GM18502 (cell line): ENCODE results near the gene TMEM273.
A peak's percentile ranks its signal among the peaks of the same experiment; 100 is the strongest.

ENCODE experiments used
- ATAC-seq: cut with Tn5 transposase; IDR thresholded peaks from one replicate; pipeline ENCODE4 v1.9.1; 2021; ENCODE audit warnings: mild to moderate bottlenecking; ENCODE audit not compliant: unreplicated experiment, poor library complexity

Gene TMEM273

DNA sequence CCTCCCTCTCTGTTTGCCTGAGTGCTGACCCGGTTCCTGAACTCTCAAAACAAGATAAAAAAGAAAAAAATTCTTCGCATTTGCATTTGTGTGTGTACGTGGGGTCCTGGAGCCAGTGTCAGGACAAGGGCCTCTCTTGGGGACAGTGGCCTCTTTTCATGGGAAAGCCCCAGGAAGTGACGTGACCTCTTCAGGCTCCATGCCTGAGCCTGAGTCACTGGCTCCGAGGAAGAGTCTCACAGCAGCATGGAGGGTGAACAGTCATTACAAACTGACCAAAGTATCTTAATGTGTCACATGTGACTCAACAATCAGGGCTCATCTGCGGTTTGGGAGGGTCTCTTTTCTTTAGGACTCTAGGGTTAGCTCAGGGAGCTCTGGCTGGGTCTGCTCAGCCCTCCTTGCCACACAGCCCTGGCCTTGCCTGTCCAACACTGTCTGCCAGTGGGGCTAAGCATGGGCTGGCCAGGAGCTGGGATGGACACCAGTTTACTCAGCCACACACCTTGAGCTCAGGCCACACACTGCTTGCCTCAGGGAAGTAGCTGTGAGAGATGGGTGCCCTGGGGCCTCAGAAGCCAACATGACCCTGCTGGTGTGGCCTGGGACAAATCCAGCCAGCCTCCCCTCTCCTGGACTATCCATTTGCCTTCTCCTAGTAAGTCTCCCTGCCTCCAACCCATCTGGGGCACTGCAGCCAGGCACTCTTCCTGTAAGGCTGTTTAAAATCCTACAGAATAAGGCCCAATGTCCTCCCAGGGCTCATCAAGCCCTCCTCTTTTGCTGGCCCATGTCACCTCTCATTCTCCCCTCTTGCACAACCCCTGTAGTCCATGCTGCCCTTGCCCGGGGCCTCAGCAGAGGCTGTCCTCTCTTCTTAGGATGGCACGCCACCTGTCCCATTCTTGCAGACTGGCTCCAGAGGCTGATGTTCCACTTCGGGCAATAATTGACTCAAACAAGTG, 10.5 kb downstream of the TMEM273 start:
- ATAC-seq = peak; percentile 85

- ATAC-seq = peak; percentile 4
These were observed 11.6 kb downstream of the TMEM273 start for GRCh38 chr10:49176310-49177268.

DNA sequence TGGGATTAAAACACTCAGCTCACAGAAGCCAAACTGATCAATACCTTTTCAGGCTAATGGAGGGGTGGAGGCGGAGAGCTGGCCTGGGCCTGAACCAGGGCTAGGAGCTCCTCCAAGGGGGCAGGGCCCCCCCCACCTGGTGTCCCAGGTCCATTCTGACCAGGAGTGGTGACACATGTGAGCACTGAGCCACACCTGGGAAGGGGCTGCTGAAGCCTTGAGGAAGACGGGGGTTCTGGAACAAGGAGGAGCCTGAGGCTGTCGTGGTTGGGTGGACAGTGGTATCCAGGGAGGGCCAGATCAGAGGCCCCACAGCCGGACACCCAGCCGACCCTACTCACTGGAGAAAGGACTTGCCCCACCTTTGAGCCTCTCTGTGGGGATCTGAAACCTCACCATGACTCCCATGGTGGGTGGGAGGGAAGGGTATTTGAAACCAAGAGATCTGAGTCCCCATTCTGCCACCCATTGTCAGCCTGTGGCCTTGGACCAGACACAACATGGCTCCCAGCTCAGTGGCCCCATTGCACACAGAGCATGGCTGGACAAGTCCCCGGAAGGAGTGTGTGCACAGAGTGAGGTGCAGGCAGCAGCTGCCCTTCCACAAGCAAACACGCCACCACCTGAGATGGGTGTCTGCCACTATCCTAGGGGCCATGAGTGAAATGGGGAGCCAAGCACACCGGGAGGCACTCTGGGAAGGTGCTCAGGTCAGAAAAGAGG, 12.4 kb downstream of the TMEM273 start:
- ATAC-seq = no peak

DNA sequence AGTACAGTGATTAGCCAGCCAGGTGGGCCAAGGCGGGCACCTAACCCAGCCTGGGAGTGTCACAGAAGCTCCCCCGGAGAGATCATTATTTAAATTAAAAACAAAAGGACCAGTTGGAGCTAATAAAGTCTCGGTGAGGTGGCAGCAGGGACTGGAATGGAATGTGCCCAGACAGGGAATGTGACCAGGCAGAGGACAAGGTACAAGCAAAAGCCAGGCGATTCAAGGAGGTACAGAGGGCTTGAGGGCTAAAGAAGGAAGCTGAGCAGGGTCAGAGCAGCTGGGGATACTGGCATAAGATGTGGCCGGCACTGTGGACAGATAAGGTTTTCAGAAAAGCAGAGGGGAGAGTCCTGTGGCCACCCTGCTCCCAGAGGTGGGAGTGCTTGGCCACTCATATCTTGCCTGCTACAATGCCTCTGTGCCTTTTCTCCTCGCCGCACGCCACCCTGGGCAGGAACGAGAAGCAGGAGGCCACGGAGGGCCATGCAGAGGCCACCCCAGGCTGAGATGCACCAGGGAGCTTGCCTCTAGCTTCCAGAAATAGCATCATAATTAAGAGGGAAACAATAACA, 13.2 kb downstream of the TMEM273 start:
- no peak for ATAC-seq

GRCh38 chr10:49174261-49174925, 13.8 kb downstream of the TMEM273 start:
- no peak for ATAC-seq

DNA sequence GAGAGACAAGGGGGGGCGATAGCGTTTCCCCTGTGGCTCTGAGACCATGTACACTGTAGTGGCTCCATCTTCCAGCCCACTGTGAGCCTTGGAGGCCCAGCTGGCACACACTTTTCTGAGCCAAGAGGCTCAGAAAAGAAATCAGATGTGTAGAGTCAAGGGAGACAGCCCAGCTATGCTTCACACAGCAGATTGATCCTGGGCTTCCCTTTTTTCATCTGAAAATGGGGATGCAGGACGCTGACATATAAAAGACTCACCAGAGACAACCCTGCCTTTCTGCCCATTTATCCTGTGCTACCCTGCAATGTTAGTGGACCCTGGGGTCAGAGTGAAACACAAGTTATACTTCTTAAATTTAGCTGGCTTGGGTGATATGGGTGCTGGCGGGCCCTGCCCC, 14.3 kb downstream of the TMEM273 start:
- no peak for ATAC-seq

- ATAC-seq = no peak
These were observed 14.9 kb downstream of the TMEM273 start for GRCh38 chr10:49173201-49173772.

DNA sequence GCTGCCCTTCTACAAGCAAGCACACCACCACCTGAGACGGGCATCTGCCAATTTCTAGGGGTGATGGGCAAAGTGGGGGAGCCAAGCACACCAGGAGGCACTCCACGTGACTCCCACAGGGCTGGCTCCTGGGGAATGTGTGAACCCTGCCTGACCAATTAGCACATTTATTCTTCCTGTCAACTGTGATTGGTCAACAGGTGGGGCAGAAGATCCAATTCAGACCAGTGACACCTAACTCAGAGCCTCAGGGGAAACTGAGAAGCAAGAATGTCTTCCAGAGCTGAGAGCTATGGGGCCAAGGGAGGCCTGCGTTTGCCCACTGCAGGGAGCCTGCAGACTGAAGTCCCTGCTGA, 15.4 kb downstream of the TMEM273 start:
- ATAC-seq = no peak

DNA sequence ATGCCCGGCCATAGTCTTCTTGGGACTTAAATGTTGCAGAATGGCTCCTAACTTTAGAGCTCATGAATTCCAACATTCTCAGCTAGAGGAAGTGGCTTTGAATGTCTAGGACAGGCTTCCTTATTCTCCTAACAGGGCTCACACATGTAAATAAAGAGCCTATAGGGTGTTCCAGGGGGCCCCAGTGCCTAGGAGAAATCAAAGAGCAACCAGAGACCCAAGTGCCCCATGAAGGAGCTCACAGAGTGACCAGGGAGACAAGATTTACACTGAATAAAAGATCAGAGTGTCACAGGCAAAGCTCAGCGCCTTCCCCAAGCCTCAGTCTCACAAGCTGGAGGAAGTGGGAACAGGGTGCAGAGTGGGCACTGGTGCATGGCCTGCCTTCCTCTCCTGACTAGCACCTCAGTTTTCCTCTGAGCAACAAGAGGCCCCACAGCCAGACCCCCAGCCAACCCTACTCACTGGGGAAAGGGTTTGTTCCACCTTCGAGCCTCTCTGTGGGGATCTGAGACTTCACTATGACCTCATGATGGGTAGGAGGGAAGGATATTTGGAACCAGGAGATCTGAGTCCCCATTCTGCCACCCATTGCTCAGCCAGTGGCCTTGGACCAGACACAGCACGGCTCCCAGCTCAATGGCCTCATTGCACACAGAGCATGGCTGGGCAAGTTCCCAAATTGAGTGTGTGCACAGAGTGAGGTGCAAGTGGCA, 16.0 kb downstream of the TMEM273 start:
- ATAC-seq = no peak

GRCh38 chr10:49171326-49172060, 16.7 kb downstream of the TMEM273 start:
- no peak for ATAC-seq

DNA sequence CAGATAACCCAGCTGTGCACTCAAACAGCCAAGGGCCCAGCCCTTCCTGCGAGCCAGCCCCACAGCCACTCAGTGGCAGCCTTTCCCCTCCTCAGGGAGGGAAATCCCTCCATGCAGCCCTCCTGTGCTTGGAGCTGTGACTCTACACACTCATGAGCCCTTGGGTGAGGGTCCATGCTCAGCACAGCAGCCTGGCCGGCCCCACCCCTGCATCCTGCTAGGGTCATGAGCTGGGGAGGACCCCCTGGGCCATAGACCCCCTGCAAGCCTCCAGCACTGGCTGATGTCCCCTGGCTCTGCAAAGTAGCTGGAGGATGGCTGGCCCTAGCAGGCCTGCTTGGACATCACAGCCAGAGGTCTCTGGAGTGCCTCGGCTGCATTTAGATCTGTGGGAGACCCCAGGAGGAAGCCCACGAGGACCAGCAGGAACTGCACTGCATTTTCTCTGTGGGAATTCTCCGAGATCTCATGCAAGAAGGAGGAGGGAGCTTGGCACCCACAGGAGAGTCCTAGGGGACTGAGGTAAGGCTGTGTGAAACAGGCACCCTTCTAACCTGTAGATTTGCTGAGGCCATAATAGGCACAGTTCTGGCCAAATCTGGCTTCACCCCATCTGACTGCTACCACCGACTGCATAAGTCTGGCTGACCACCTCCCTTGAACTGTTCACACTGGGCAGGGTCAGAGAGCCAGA, 17.4 kb downstream of the TMEM273 start:
- no peak for ATAC-seq

GRCh38 chr10:49169776-49170175, 18.4 kb downstream of the TMEM273 start:
- no peak for ATAC-seq

DNA sequence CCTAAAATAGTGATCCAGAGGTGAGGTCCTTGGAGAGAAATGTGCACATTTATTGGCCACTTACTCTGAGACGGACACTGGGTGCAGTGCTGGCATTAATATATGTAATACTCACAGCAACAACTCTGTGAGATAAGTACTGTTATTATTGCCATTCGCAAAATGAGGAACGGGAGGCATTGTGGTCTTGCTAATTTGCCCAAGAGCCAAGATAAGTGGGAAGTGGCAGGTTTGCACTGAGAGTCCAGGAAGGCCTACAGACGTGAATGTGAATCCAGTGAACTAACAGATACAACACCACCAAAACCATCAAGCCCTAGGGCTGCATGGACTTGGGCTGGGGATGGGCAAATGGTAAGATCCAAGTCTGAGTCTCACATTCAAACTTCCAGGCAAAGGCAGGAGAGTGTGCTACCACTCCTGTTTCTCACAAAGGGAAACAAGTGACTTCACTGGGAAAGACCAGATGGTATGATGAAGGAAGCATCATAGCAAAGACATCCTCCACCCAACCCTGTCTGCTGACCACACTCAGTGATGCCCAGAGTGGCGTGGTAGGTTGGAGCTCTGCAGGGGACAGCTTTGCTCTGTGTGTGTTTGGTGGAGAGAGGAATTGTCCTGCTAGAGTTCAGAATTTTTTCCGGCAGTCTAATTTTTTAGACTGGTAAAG, 19.2 kb downstream of the TMEM273 start:
- no peak for ATAC-seq

GRCh38 chr10:49168171-49168540, 20.0 kb downstream of the TMEM273 start:
- ATAC-seq = no peak

- no peak for ATAC-seq
These were observed 20.6 kb downstream of the TMEM273 start for GRCh38 chr10:49167425-49168170.
